ENCODE measurements around the gene PPP6R3. TPM values are rescaled to one million over a fixed set of nuclear protein-coding genes. Genes with fewer than 3 reads are reported as not detected.

PPP6R3 gene
- total RNA-seq, 4 donors from 2014 or later = 76.6 to 130 (median 94.0) TPM

DNA sequence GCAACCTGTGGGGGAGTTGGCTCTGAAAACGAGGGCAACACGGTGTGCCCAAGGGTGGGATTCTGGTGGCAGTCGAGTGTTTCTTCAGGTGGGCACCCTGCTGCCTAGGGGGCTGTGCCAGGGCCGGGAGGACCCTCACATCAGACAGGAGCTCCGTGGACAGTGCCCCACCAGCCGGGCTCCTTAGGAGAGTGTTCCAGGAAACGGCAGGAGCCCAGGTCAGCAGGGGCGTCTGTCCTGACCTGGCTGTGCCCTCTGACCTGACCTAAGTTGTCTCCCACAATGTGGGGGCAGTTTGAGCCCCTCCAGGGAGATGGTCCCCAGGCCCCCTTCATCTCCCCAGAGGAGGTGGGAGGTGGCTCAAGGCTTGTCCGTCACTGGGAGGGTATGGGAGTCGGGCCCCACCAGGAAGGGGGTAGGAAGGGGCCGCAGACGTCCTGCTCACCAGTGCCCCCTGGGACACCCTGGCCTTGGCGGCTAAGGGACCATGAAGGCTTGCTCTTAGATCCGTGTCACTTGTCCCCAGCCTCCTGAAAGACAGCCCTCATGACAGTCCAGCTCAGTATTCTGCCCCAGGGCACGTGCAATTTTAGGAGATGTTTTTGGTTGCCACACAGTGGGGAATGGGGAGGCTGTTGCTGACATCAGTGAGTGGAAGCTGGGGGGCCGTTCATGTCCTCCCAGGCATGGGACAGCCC lies 191.6 kb downstream of the PPP6R3 start:
- Histone ChIP-seq H3K4me3 (no peak overlapping the region), H3K9me3 (peaks cover 0 to 9% (median 0%) of the 10 kb centered on the region in 3 donors), H3K4me1 (peaks cover 0 to 6% (median 0%) of the 10 kb centered on the region in 3 donors), H3K36me3 (no peaks in the 10 kb centered on the region), H3K27ac (no peak overlapping the region), H3K27me3 (peaks cover 0 to 72% (median 1%) of the 10 kb centered on the region in 4 donors)
- TF ChIP-seq, protein P1, sequence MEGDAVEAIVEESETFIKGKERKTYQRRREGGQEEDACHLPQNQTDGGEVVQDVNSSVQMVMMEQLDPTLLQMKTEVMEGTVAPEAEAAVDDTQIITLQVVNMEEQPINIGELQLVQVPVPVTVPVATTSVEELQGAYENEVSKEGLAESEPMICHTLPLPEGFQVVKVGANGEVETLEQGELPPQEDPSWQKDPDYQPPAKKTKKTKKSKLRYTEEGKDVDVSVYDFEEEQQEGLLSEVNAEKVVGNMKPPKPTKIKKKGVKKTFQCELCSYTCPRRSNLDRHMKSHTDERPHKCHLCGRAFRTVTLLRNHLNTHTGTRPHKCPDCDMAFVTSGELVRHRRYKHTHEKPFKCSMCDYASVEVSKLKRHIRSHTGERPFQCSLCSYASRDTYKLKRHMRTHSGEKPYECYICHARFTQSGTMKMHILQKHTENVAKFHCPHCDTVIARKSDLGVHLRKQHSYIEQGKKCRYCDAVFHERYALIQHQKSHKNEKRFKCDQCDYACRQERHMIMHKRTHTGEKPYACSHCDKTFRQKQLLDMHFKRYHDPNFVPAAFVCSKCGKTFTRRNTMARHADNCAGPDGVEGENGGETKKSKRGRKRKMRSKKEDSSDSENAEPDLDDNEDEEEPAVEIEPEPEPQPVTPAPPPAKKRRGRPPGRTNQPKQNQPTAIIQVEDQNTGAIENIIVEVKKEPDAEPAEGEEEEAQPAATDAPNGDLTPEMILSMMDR (IDR thresholded peaks at IDR 0.05) = no peak
- TF ChIP-seq POLR2A (IDR thresholded peaks at IDR 0.05) = no peak
- intact Hi-C loops (cut with DNase I) = no loop called here
- WGBS, 2 donors = 20 to 74% methylated on average over 1 to 4 of the region's 16 CpGs
- DNase-seq = no peak

DNA sequence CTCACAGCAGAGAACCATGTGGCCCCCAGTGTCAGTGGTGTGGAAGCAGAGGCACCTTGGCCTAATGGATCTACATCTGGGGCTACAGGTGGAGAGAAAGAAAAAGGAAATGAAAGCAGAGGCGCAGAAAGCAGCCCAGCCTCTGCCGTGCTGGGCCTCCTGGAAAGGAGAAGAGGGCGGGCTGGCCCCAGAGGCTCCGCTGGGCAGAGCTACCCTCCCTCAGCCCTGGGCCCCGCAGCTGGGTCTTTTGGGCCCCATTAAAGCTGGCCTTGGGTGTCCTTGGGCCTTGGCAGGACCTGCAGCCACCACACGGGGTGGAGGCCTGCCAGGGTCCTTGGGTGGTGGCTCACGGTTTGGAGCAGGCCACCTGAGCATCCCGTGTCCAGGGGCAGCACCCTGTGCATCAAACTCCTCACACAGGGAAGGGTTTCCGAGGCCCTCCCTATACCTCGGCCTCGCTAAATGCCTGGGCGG lies 192.2 kb downstream of the PPP6R3 start:
- DNase-seq = no peak
- Histone ChIP-seq H3K9me3 (peaks cover 0 to 4% (median 0%) of the 10 kb centered on the region in 3 donors), H3K27me3 (peaks cover 0 to 67% (median 1%) of the 10 kb centered on the region in 4 donors), H3K4me1 (peaks cover 0 to 6% (median 0%) of the 10 kb centered on the region in 3 donors), H3K4me3 (no peak overlapping the region), H3K36me3 (no peaks in the 10 kb centered on the region), H3K27ac (no peak overlapping the region)
- intact Hi-C loops (cut with DNase I) = no loop called here
- WGBS, 2 donors = 72 to 88% methylated on average over 7 to 12 of the region's 12 CpGs
- TF ChIP-seq POLR2A (IDR thresholded peaks at IDR 0.05) = no peak
- TF ChIP-seq, protein P1 (IDR thresholded peaks at IDR 0.05) = no peak

- Histone ChIP-seq H3K27me3 (peaks cover 0 to 57% (median 1%) of the 10 kb centered on the region in 4 donors), H3K4me3 (no peak overlapping the region), H3K4me1 (peaks cover 0 to 6% (median 0%) of the 10 kb centered on the region in 3 donors), H3K9me3 (no peaks in the 10 kb centered on the region), H3K27ac (no peak overlapping the region), H3K36me3 (no peaks in the 10 kb centered on the region)
- TF ChIP-seq, protein P1 (IDR thresholded peaks at IDR 0.05) = no peak
- no peak for TF ChIP-seq POLR2A (IDR thresholded peaks at IDR 0.05)
- no peak for DNase-seq
- 49 to 56% methylated on average over 2 to 5 of the region's 24 CpGs for WGBS, 2 donors
- intact Hi-C loops (cut with DNase I) = no loop called here
Observed at GRCh38 chr11:68653486-68654430, 193.2 kb downstream of the PPP6R3 start.

DNA sequence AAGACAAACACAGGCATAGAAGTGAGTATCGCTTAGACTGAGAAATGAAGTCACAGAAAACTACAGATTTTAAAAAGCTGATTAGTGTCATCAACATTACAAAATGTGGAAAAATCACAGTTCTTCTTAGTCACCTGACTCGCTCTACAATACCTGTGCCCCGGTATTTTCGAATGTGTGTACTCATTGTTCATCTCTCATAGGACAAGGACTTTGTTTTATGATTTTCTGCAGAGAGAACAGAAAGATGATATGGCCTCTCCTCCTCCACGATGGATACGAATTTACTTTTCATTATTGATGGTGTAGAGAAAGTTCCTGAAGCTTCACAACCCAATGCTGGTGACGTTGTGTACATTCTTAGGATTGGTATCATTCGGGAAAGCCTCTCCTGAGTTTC lies 194.4 kb downstream of the PPP6R3 start:
- Histone ChIP-seq H3K9me3 (no peaks in the 10 kb centered on the region), H3K36me3 (no peaks in the 10 kb centered on the region), H3K27ac (no peak overlapping the region), H3K4me1 (peaks cover 0 to 15% (median 0%) of the 10 kb centered on the region in 3 donors), H3K27me3 (peaks cover 0 to 49% (median 1%) of the 10 kb centered on the region in 4 donors), H3K4me3 (no peak overlapping the region)
- 80 to 85% methylated on average over 8 of the region's 8 CpGs for WGBS, 2 donors
- no peak for DNase-seq
- intact Hi-C loops (cut with DNase I) = no loop called here
- TF ChIP-seq, protein P1 (IDR thresholded peaks at IDR 0.05) = no peak
- TF ChIP-seq POLR2A (IDR thresholded peaks at IDR 0.05) = no peak

Data from esophagus squamous epithelium (tissue), 5 donors.